Measurements from ENCODE around the gene APBB1IP. TPM values are rescaled to one million over a fixed set of nuclear protein-coding genes. Genes with fewer than 3 reads are reported as not detected.
"Not testable (repeated sequence)": the region's sequence is repeated elsewhere in the genome, so short reads cannot be mapped to it uniquely, and the experiment has no call there.

The APBB1IP gene
- total RNA-seq, 3 donors from 2014 or later (not counting 1 experiment from before 2014, with no cell fraction given): 92.5 to 119 (median 100) TPM

DNA sequence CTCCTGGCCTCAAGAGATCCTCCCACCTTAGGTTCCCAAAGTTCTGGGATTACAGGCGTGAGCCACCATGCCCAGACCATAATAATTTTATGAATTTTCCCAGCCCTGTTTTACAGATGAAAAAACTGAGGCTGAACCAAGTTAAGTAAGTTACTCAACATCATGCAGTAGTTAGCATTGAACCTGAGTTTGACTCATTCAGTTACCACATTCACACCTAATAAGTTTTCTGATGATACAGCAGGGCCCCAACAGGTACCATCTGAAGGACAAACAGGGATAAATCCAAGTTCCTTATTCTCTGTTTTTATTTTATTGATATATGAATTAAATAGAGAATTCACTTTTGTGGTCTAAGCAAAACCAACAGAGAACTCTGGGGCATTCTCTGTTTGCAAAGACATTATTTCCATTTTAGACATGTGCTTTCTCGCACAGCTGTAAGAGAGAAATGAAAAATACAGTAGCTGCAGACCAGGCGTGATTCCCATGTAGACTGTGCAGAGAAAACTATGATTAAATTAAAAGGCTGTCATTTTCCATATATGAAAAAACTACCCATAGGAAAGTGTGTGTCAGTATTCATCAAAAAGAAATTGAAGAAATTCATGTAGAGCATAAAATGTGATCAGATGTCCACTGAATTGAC lies 26.6 kb downstream of the APBB1IP start:
- H3K4me1 ChIP-seq (ENCODE audit: control insufficient read depth, insufficient read depth, low read length): peaks cover 41% of the 10 kb centered on the region
- H3K27ac Mint-ChIP-seq: peak overlapping the region; percentile 45 to 88
- H3K27me3 Mint-ChIP-seq (ENCODE audit: low read depth in 2 of 2): no peaks in the 10 kb centered on the region
- H3K4me1 Mint-ChIP-seq: peaks cover 83 to 91% of the 10 kb centered on the region in 2 donors
- 74% methylated on average over 3 of the region's 3 CpGs for WGBS (ENCODE audit: insufficient coverage)
- H3K9me3 Mint-ChIP-seq: no peaks in the 10 kb centered on the region
- ATAC-seq (no peak), DNase-seq (no peak)
- peaks cover 2% of the 10 kb centered on the region for H3K36me3 ChIP-seq (ENCODE audit: control insufficient read depth, insufficient read depth, low read length)
- intact Hi-C loops (cut with micrococcal nuclease): no loop called here
- TF ChIP-seq CTCF (IDR thresholded peaks at IDR 0.05): no peak
- no peak overlapping the region for H3K4me3 ChIP-seq (ENCODE audit: low read length)
- no peak overlapping the region for H3K27ac ChIP-seq (ENCODE audit: low read length)
- no peak overlapping the region for H3K4me3 Mint-ChIP-seq
- no peaks in the 10 kb centered on the region for H3K36me3 Mint-ChIP-seq
- H3K9me3 ChIP-seq (ENCODE audit: control insufficient read depth, insufficient read depth, low read length): no peaks in the 10 kb centered on the region
- H3K27me3 ChIP-seq (ENCODE audit: control insufficient read depth, insufficient read depth, low read length): no peaks in the 10 kb centered on the region

DNA sequence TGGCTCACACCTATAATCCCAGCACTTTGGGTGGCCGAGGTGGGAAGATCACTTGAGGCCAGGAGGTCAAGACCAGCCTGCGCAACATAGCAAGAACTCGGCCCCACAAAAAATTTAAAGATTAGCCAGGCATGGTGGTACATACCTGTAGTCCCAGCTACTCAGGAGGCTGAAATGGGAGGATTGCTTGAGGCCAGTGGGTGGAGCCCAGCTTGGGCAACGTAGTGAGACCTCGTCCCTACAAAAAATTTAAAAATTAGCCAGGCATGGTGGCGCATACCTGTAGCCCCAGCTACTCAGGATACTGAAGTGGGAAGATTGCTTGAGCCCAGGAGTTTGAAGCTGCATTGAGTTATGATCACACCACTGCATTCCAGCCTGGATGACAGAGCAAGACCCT lies 28.4 kb downstream of the APBB1IP start:
- ATAC-seq; H3K36me3 Mint-ChIP-seq; H3K27me3 Mint-ChIP-seq (ENCODE audit: low read depth in 2 of 2); H3K27ac ChIP-seq (ENCODE audit: low read length); H3K9me3 ChIP-seq (ENCODE audit: control insufficient read depth, insufficient read depth, low read length); DNase-seq; H3K9me3 Mint-ChIP-seq; intact Hi-C loops (cut with micrococcal nuclease); H3K36me3 ChIP-seq (ENCODE audit: control insufficient read depth, insufficient read depth, low read length); H3K4me3 Mint-ChIP-seq; H3K27me3 ChIP-seq (ENCODE audit: control insufficient read depth, insufficient read depth, low read length); H3K4me3 ChIP-seq (ENCODE audit: low read length): not testable (repeated sequence)
- H3K4me1 Mint-ChIP-seq: peaks cover 88 to 94% of the 10 kb centered on the region in 2 donors
- 99% methylated on average over 6 of the region's 6 CpGs for WGBS (ENCODE audit: insufficient coverage)
- H3K27ac Mint-ChIP-seq: peak overlapping the region; percentile 84 to 88
- peaks cover 53% of the 10 kb centered on the region for H3K4me1 ChIP-seq (ENCODE audit: control insufficient read depth, insufficient read depth, low read length)

DNA sequence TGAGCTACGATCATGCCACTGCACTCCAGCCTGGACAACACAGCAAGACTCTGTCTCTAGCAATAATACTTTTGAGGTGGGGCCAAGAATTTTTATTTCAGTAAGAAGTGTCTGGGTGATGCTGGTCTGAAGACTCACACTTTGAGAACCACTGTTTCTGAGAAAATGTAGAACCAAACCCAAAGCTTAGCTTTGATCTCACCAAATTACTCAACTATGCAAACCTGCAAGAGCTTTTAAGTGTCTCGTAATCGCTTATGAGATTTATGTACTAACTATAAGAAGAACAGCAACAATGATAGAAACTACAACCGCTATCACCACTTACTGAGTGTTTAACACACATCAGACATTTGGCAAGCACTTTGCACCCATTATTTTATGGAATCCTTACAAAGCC lies 29.5 kb downstream of the APBB1IP start:
- 50% methylated on average over 4 of the region's 4 CpGs for WGBS (ENCODE audit: insufficient coverage)
- H3K4me1 ChIP-seq (ENCODE audit: control insufficient read depth, insufficient read depth, low read length): peaks cover 62% of the 10 kb centered on the region
- H3K27me3 Mint-ChIP-seq (ENCODE audit: low read depth in 2 of 2): no peaks in the 10 kb centered on the region
- no peak overlapping the region for H3K4me3 ChIP-seq (ENCODE audit: low read length)
- DNase-seq (no peak), ATAC-seq (peak; percentile 12 to 28 (median 23))
- peaks cover 91 to 96% of the 10 kb centered on the region in 2 donors for H3K4me1 Mint-ChIP-seq
- H3K27me3 ChIP-seq (ENCODE audit: control insufficient read depth, insufficient read depth, low read length): no peaks in the 10 kb centered on the region
- H3K9me3 Mint-ChIP-seq: no peaks in the 10 kb centered on the region
- intact Hi-C loops (cut with micrococcal nuclease): loop anchor here (2.0 kb wide), 2 partner anchors 15 to 19 kb away; no protein-coding TSS in a partner anchor
- no peaks in the 10 kb centered on the region for H3K36me3 Mint-ChIP-seq
- TF ChIP-seq CTCF (IDR thresholded peaks at IDR 0.05): no peak
- peaks cover 2% of the 10 kb centered on the region for H3K36me3 ChIP-seq (ENCODE audit: control insufficient read depth, insufficient read depth, low read length)
- peak overlapping the region; percentile 28 for H3K4me3 Mint-ChIP-seq
- peak overlapping the region; percentile 1 for H3K27ac ChIP-seq (ENCODE audit: low read length)
- H3K9me3 ChIP-seq (ENCODE audit: control insufficient read depth, insufficient read depth, low read length): no peaks in the 10 kb centered on the region
- H3K27ac Mint-ChIP-seq: peak overlapping the region; percentile 84 to 88

DNA sequence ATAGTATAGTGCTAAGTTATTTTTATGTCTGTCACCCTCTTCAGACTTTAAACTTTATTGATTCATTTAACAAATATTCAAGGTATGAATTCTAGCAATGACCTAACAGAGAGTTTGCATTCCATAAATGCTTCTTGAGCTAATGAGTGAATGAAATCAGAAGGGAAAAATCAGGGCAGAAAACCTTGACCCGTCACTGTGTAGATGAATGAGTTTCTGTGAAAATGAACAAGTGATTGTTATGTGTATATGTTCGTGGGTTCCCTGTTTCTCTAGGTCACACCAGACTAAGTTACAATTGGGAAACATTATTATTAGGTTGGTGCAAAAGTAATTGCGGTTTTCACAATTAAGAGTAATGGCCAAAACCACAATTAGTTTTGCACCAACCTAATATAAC lies 30.1 kb downstream of the APBB1IP start:
- no peak overlapping the region for H3K4me3 ChIP-seq (ENCODE audit: low read length)
- H3K36me3 Mint-ChIP-seq: no peaks in the 10 kb centered on the region
- WGBS (ENCODE audit: insufficient coverage): 51% methylated on average over 3 of the region's 3 CpGs
- H3K9me3 ChIP-seq (ENCODE audit: control insufficient read depth, insufficient read depth, low read length): no peaks in the 10 kb centered on the region
- peaks cover 90 to 96% of the 10 kb centered on the region in 2 donors for H3K4me1 Mint-ChIP-seq
- no peaks in the 10 kb centered on the region for H3K27me3 Mint-ChIP-seq (ENCODE audit: low read depth in 2 of 2)
- no peak for TF ChIP-seq CTCF (IDR thresholded peaks at IDR 0.05)
- H3K9me3 Mint-ChIP-seq: no peaks in the 10 kb centered on the region
- intact Hi-C loops (cut with micrococcal nuclease): loop anchor here (2.0 kb wide), 2 partner anchors 15 to 19 kb away; no protein-coding TSS in a partner anchor
- DNase-seq (no peak), ATAC-seq (no peak)
- peak overlapping the region; percentile 84 to 88 for H3K27ac Mint-ChIP-seq
- H3K4me3 Mint-ChIP-seq: peak overlapping the region; percentile 25
- H3K4me1 ChIP-seq (ENCODE audit: control insufficient read depth, insufficient read depth, low read length): peaks cover 59% of the 10 kb centered on the region
- H3K36me3 ChIP-seq (ENCODE audit: control insufficient read depth, insufficient read depth, low read length): peaks cover 2% of the 10 kb centered on the region
- peak overlapping the region; percentile 4 for H3K27ac ChIP-seq (ENCODE audit: low read length)
- H3K27me3 ChIP-seq (ENCODE audit: control insufficient read depth, insufficient read depth, low read length): no peaks in the 10 kb centered on the region

Data from natural killer cell (primary cell).